Measurements from ENCODE around the gene ITGA8.
"Not testable (repeated sequence)": the region's sequence is repeated elsewhere in the genome, so short reads cannot be mapped to it uniquely, and the experiment has no call there.

ITGA8 gene

GRCh38 chr10:15690031-15690430, 29.7 kb downstream of the ITGA8 start:
- FAIRE-seq (no peak), DNase-seq (ENCODE audit: low spot score) (no peak)

- no peak for FAIRE-seq
Observed at GRCh38 chr10:15684768-15685167, 35.0 kb downstream of the ITGA8 start.

GRCh38 chr10:15681076-15681475, 38.6 kb downstream of the ITGA8 start:
- FAIRE-seq: no peak
- no peak for DNase-seq (ENCODE audit: low spot score)

More at GRCh38 chr10:15684768-15685167, 35.0 kb downstream of the ITGA8 start:
- no peak for DNase-seq (ENCODE audit: low spot score)

GRCh38 chr10:15678851-15679250, 40.9 kb downstream of the ITGA8 start:
- no peak for FAIRE-seq

GRCh38 chr10:15672469-15672868, 47.3 kb downstream of the ITGA8 start:
- FAIRE-seq (no peak), DNase-seq (ENCODE audit: low spot score) (no peak)

More at GRCh38 chr10:15678851-15679250, 40.9 kb downstream of the ITGA8 start:
- no peak for DNase-seq (ENCODE audit: low spot score)

- DNase-seq (ENCODE audit: low spot score) (no peak), FAIRE-seq (no peak)
Observed at GRCh38 chr10:15670880-15671279, 48.8 kb downstream of the ITGA8 start.

GRCh38 chr10:15661574-15661973, 58.1 kb downstream of the ITGA8 start:
- FAIRE-seq (no peak), DNase-seq (ENCODE audit: low spot score) (no peak)

GRCh38 chr10:15660990-15661389, 58.7 kb downstream of the ITGA8 start:
- FAIRE-seq: no peak
- DNase-seq (ENCODE audit: low spot score): no peak

- DNase-seq (ENCODE audit: low spot score) (no peak), FAIRE-seq (no peak)
Observed at GRCh38 chr10:15658069-15658702, 61.5 kb downstream of the ITGA8 start.

- FAIRE-seq: no peak
- no peak for DNase-seq (ENCODE audit: low spot score)
Observed at GRCh38 chr10:15652757-15653156, 67.0 kb downstream of the ITGA8 start.

GRCh38 chr10:15652117-15652516, 67.6 kb downstream of the ITGA8 start:
- no peak for DNase-seq (ENCODE audit: low spot score)

GRCh38 chr10:15651175-15651574, 68.5 kb downstream of the ITGA8 start:
- no peak for DNase-seq (ENCODE audit: low spot score)
- FAIRE-seq: no peak

More at GRCh38 chr10:15652117-15652516, 67.6 kb downstream of the ITGA8 start:
- no peak for FAIRE-seq

- FAIRE-seq: no peak
- DNase-seq (ENCODE audit: low spot score): no peak
Observed at GRCh38 chr10:15642095-15642494, 77.6 kb downstream of the ITGA8 start.

- no peak for FAIRE-seq
Observed at GRCh38 chr10:15640536-15641085, 79.1 kb downstream of the ITGA8 start.

GRCh38 chr10:15636446-15636845, 83.3 kb downstream of the ITGA8 start:
- DNase-seq (ENCODE audit: low spot score) (no peak), FAIRE-seq (no peak)

More at GRCh38 chr10:15640536-15641085, 79.1 kb downstream of the ITGA8 start:
- DNase-seq (ENCODE audit: low spot score): no peak

- DNase-seq (ENCODE audit: low spot score) (no peak), FAIRE-seq (no peak)
Observed at GRCh38 chr10:15632456-15633091, 87.1 kb downstream of the ITGA8 start.

- not testable (repeated sequence) for DNase-seq (ENCODE audit: low spot score); FAIRE-seq
Observed at GRCh38 chr10:15631205-15631604, 88.5 kb downstream of the ITGA8 start.

- no peak for DNase-seq (ENCODE audit: low spot score)
Observed at GRCh38 chr10:15630353-15630752, 89.4 kb downstream of the ITGA8 start.

GRCh38 chr10:15627617-15628196, 92.0 kb downstream of the ITGA8 start:
- DNase-seq (ENCODE audit: low spot score) (peak; percentile 31), FAIRE-seq (peak; percentile 28)

More at GRCh38 chr10:15630353-15630752, 89.4 kb downstream of the ITGA8 start:
- no peak for FAIRE-seq

GRCh38 chr10:15626937-15627336, 92.8 kb downstream of the ITGA8 start:
- DNase-seq (ENCODE audit: low spot score): no peak
- no peak for FAIRE-seq

- no peak for FAIRE-seq
- DNase-seq (ENCODE audit: low spot score): no peak
Observed at GRCh38 chr10:15625261-15625660, 94.5 kb downstream of the ITGA8 start.
